GM19240 (cell line): ENCODE data around the gene GZMB.
"Not testable (repeated sequence)": the region's sequence is repeated elsewhere in the genome, so short reads cannot be mapped to it uniquely, and the experiment has no call there.

ENCODE experiments used
- DNase-seq: peaks from one replicate; pipeline ENCODE4 v3.0.0; 2011; ENCODE audit warnings: low spot score; ENCODE audit not compliant: insufficient read length

The GZMB gene

GRCh38 chr14:24631749-24632335 lies 2.1 kb downstream of the GZMB start:
- no peak for DNase-seq

- no peak for DNase-seq
These were observed 3.0 kb downstream of the GZMB start for GRCh38 chr14:24630872-24631477.

GRCh38 chr14:24630087-24630871 lies 3.7 kb downstream of the GZMB start:
- DNase-seq: no peak

- no peak for DNase-seq
These were observed 4.5 kb downstream of the GZMB start for GRCh38 chr14:24629521-24629920.

- no peak for DNase-seq
These were observed 20.2 kb downstream of the GZMB start for GRCh38 chr14:24613747-24614146.

- no peak for DNase-seq
These were observed 20.7 kb downstream of the GZMB start for GRCh38 chr14:24613241-24613640.

- no peak for DNase-seq
These were observed 21.8 kb downstream of the GZMB start for GRCh38 chr14:24612196-24612595.

- DNase-seq: no peak
These were observed 24.2 kb downstream of the GZMB start, which contains the start of gene GZMH for GRCh38 chr14:24609655-24610344. GZMH (minus strand) TSS chr14:24609685; CDS start chr14:24609613, 72 bp downstream.

GRCh38 chr14:24607635-24608514 lies 26.1 kb downstream of the GZMB start:
- DNase-seq: no peak

- DNase-seq: no peak
These were observed 26.9 kb downstream of the GZMB start for GRCh38 chr14:24607081-24607480.

- no peak for DNase-seq
These were observed 27.7 kb downstream of the GZMB start for GRCh38 chr14:24606297-24606696.

- peak; percentile 38 for DNase-seq
These were observed 28.4 kb downstream of the GZMB start for GRCh38 chr14:24605435-24606190.

- no peak for DNase-seq
These were observed 36.6 kb downstream of the GZMB start for GRCh38 chr14:24597403-24597802.

- DNase-seq: no peak
These were observed 38.7 kb downstream of the GZMB start for GRCh38 chr14:24595073-24595808.

- DNase-seq: not testable (repeated sequence)
These were observed 43.0 kb downstream of the GZMB start for GRCh38 chr14:24591004-24591403.

GRCh38 chr14:24584402-24584801 lies 49.6 kb downstream of the GZMB start:
- not testable (repeated sequence) for DNase-seq
